Testis (tissue), 2 donors: ENCODE data around the gene SLC4A5.

ENCODE experiments used
- POLR2A ChIP-seq: fragments of 450-650 bp; IDR thresholded peaks from one replicate; pipeline ENCODE4 v1.6.1; 2017; ENCODE audit warnings: antibody characterized with exemption, mild to moderate bottlenecking, moderate library complexity
- TF ChIP-seq, protein P1 (sequence below), 3 experiments: fragments of 450-650 bp in 2 of 3; fragments of 200-600 bp in 1 of 3; sonication (generic) in 1 of 3; IDR thresholded peaks; one replicate each; pipeline ENCODE4 v1.5.1; 2016 to 2019; ENCODE audit warnings: antibody characterized with exemption in 3 of 3, mild to moderate bottlenecking in 2 of 3, moderate library complexity in 1 of 3

DNA sequence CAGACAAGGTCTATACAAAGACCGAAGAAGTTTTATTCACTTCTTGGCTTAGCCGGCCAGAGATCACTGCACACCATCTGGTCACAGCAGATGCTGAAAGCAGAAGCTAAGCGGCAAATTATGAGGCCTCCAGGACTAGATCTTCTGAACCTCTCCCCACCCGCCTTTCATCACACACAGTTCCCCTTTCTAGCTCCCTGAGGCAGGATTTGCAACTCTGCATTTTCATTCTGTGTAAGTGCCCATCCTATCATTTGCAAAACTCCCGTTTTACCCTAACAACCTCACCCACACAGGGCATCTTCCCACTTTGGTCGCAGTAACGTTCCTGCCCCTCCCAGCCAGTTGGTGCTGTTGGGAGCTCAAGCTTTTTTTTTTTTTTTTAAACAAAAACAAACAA, 161.5 kb downstream of the SLC4A5 start:
- TF ChIP-seq, protein P1, sequence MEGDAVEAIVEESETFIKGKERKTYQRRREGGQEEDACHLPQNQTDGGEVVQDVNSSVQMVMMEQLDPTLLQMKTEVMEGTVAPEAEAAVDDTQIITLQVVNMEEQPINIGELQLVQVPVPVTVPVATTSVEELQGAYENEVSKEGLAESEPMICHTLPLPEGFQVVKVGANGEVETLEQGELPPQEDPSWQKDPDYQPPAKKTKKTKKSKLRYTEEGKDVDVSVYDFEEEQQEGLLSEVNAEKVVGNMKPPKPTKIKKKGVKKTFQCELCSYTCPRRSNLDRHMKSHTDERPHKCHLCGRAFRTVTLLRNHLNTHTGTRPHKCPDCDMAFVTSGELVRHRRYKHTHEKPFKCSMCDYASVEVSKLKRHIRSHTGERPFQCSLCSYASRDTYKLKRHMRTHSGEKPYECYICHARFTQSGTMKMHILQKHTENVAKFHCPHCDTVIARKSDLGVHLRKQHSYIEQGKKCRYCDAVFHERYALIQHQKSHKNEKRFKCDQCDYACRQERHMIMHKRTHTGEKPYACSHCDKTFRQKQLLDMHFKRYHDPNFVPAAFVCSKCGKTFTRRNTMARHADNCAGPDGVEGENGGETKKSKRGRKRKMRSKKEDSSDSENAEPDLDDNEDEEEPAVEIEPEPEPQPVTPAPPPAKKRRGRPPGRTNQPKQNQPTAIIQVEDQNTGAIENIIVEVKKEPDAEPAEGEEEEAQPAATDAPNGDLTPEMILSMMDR (IDR thresholded peaks at IDR 0.05), result no peak
- TF ChIP-seq POLR2A, result no peak
